Aorta (tissue), 5 donors: ENCODE data around the gene SENP3. TPM values are rescaled to one million over a fixed set of nuclear protein-coding genes. Genes with fewer than 3 reads are reported as not detected.

Experiments used
- ATAC-seq: fragments of 200-7000 bp; cut with Tn5 transposase; one replicate; pipeline ENCODE4 v1.9.1; 2022; ENCODE audit warnings: moderate library complexity; ENCODE audit not compliant: low FRiP score
- DNase-seq, 2 donors: peaks; one replicate each; pipeline ENCODE4 v3.0.0-alpha.2; 2020
- H3K27ac ChIP-seq, 2 donors: one replicate each; pipeline ENCODE4 v1.5.1; 2013; ENCODE audit warnings: low read length in 2 of 2, mild to moderate bottlenecking in 2 of 2, moderate library complexity in 2 of 2, control low read depth in 1 of 2, inconsistent platforms in 1 of 2, low read depth in 1 of 2
- H3K27me3 ChIP-seq, 2 donors: one replicate each; pipeline ENCODE4 v1.6.1; 2013; ENCODE audit warnings: control low read depth in 1 of 2, low read length in 1 of 2, mild to moderate bottlenecking in 1 of 2, moderate library complexity in 1 of 2; ENCODE audit not compliant: insufficient read depth in 2 of 2, control insufficient read depth in 1 of 2
- H3K36me3 ChIP-seq, 2 donors: one replicate each; pipeline ENCODE4 v1.6.1; 2013; ENCODE audit warnings: control low read depth in 1 of 2, low read length in 1 of 2, mild to moderate bottlenecking in 1 of 2; ENCODE audit not compliant: insufficient read depth in 2 of 2, control insufficient read depth in 1 of 2
- H3K4me1 ChIP-seq, 2 donors: one replicate each; pipeline ENCODE4 v1.6.1; 2013; ENCODE audit warnings: low read length in 2 of 2, control low read depth in 1 of 2, mild to moderate bottlenecking in 1 of 2, moderate library complexity in 1 of 2; ENCODE audit not compliant: insufficient read depth in 2 of 2, control insufficient read depth in 1 of 2
- H3K4me3 ChIP-seq, 2 donors: one replicate each; pipeline ENCODE4 v1.5.1; 2013; ENCODE audit warnings: low read length in 2 of 2, control low read depth in 1 of 2, mild to moderate bottlenecking in 1 of 2
- H3K9me3 ChIP-seq: one replicate; pipeline ENCODE4 v1.6.1; 2013; ENCODE audit warnings: mild to moderate bottlenecking, low read length; ENCODE audit not compliant: control insufficient read depth
- WGBS, 2 donors: extraction: QIAGEN DNeasy Blood & Tissue Kit; methylation state at CpG; one replicate each; pipeline ENCODE4 v1.1.7; 2013; 5-methylcytosine and 5-hydroxymethylcytosine counted together
- intact Hi-C, 2 donors: fragments of 100-400 bp; cut with DNase I; formaldehyde crosslinking; loops; one replicate each; pipeline versions ENCODE4 v1.14.2 to v1.15.0; 2022
- polyA plus RNA-seq, 2 donors: library from polyadenylated mRNA; stranded (reverse); fragments of 200-250 nt; gene quantifications; one replicate each; pipeline ENCODE4 v1.2.3, GENCODE V29; 2013
- total RNA-seq, 2 donors: library from RNA; stranded (reverse); fragmentation: NEBNext Ultra II Directional; extraction: Animal tissue kit (Norgen Biotek cat#: 25700); gene quantifications; one replicate each; pipeline ENCODE4 v1.2.1, GENCODE V29; 2021
- donor health status: healthy with polysubstance abuse.
- donor health status: Bipolar disorder and iron deficiency.
- donor health status: DM: no; HTN: no; CAD: no.
- donor health status: DM: no; HTN: no; CAD: no.
- donor health status: DM: yes; HTN: yes; CAD: no.

Gene SENP3
- total and polyA plus RNA-seq, 4 donors, result 36.2 to 75.1 (median 43.3) TPM

DNA sequence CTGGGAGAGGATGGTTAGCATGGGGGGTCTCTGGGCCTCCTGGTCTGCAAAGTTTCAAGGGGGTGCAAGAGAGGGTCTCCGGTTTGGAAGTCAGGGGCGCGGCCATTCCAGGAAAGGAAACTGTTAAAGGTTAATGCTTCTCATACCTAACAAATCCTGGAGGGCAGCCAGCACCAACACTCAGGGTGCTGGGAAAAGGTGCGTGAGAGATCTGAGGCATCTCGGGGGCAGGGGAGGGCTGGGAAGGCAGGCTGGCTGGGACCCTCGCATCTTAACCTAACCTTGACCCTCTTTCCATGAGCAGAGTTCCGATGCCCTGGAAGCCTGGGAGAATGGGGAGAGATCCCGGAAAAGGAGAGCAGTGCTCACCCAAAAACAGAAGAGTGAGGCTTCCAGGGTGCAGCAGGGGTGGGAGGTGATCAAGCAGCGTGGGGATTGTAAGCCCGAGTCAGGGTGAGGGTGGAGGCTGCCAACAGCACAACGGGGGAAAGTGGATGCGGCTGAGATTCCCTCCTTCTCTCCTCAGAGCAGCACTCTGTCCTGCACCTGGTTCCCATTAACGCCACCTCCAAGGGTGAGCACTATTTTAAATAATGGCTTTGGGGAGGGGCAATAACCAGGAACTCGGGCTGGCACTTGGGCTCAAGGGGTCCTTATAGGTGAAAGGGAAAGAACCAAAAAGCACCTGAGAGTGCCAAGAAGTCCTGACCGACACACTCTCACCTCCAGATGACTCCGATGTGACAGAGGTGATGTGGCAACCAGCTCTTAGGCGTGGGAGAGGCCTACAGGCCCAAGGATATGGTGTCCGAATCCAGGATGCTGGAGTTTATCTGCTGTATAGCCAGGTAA lies 2.2 kb upstream of the SENP3 start:
- intact Hi-C loops, result loop anchor here (1.0 to 10.0 kb wide), 4 partner anchors 43 to 207 kb away; partner anchors contain the start of genes KCTD11 (in 2 of the 2) and TMEM95 (in 1 of the 2)
- no peak for ATAC-seq

DNA sequence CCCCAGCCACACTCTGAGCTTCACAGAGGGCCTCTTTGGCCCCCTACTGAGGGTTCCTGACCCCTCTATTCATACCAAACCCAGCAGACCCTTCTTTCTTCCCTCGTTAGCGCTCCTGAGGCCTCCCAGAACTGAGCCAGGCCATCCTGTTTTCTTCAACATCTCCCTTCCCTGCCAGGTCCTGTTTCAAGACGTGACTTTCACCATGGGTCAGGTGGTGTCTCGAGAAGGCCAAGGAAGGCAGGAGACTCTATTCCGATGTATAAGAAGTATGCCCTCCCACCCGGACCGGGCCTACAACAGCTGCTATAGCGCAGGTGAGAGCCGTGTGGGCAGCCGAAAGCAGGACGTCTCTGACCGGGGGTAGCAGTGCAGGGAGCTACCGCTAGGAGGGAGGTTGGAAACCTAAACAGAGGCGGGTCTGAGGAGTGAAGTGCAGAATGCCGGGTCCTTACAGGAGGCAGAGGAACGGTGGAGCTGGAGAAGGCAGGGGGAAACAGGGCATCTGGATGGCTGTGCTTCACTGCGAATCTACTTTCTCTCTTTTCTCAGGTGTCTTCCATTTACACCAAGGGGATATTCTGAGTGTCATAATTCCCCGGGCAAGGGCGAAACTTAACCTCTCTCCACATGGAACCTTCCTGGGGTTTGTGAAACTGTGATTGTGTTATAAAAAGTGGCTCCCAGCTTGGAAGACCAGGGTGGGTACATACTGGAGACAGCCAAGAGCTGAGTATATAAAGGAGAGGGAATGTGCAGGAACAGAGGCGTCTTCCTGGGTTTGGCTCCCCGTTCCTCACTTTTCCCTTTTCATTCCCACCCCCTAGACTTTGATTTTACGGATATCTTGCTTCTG lies 1.3 kb upstream of the SENP3 start:
- H3K9me3 ChIP-seq, result no peaks in the 10 kb centered on the region
- intact Hi-C loops, result loop anchor here (1.0 to 10.0 kb wide), 2 partner anchors 46 to 206 kb away; partner anchors contain the start of genes KCTD11 (in 1 of the 2) and TMEM95 (in 1 of the 2)
- H3K36me3 ChIP-seq, result peaks cover 0 to 2% of the 10 kb centered on the region in 2 donors
- no peaks in the 10 kb centered on the region for H3K4me1 ChIP-seq
- DNase-seq, result peak; percentile 79 to 88
- peak; percentile 39 for ATAC-seq
- H3K27ac ChIP-seq, result peak overlapping the region in 1 of 2 donors; percentile 34
- WGBS, 2 donors, result 28 to 29% methylated on average over 22 of the region's 22 CpGs
- no peak overlapping the region for H3K4me3 ChIP-seq
- H3K27me3 ChIP-seq, result no peaks in the 10 kb centered on the region

More for the DNA sequence above, 2.2 kb upstream of the SENP3 start:
- DNase-seq, result no peak
- H3K27me3 ChIP-seq, result no peaks in the 10 kb centered on the region
- no peak overlapping the region for H3K4me3 ChIP-seq
- H3K27ac ChIP-seq, result peak overlapping the region in 1 of 2 donors; percentile 93
- no peaks in the 10 kb centered on the region for H3K4me1 ChIP-seq
- H3K36me3 ChIP-seq, result no peaks in the 10 kb centered on the region
- no peaks in the 10 kb centered on the region for H3K9me3 ChIP-seq
- 67 to 77% methylated on average over 18 of the region's 18 CpGs for WGBS, 2 donors

DNA sequence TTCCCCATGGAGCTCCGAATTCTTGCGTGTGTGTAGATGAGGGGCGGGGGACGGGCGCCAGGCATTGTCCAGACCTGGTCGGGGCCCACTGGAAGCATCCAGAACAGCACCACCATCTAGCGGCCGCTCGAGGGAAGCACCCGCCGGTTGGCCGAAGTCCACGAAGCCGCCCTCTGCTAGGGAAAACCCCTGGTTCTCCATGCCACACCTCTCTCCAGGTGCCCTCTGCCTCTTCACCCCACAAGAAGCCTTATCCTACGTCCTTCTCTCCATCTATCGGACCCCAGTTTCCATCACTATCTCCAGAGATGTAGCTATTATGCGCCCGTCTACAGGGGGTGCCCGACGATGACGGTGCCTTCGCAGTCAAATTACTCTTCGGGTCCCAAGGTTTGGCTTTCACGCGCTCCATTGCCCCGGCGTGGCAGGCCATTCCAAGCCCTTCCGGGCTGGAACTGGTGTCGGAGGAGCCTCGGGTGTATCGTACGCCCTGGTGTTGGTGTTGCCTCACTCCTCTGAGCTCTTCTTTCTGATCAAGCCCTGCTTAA lies 617 bp upstream of the SENP3 start:
- peak; percentile 94 to 97 for DNase-seq
- H3K36me3 ChIP-seq, result peaks cover 0 to 3% of the 10 kb centered on the region in 2 donors
- ATAC-seq, result peak; percentile 89
- H3K9me3 ChIP-seq, result no peaks in the 10 kb centered on the region
- WGBS, 2 donors, result 0% methylated on average over 32 of the region's 32 CpGs
- intact Hi-C loops, result loop anchor here (1.0 to 10.0 kb wide), 2 partner anchors 47 to 206 kb away; partner anchors contain the start of genes KCTD11 (in 1 of the 2) and TMEM95 (in 1 of the 2)
- peak overlapping the region; percentile 44 to 64 for H3K27ac ChIP-seq
- H3K4me3 ChIP-seq, result peak overlapping the region; percentile 68 to 77
- no peaks in the 10 kb centered on the region for H3K4me1 ChIP-seq
- H3K27me3 ChIP-seq, result no peaks in the 10 kb centered on the region

DNA sequence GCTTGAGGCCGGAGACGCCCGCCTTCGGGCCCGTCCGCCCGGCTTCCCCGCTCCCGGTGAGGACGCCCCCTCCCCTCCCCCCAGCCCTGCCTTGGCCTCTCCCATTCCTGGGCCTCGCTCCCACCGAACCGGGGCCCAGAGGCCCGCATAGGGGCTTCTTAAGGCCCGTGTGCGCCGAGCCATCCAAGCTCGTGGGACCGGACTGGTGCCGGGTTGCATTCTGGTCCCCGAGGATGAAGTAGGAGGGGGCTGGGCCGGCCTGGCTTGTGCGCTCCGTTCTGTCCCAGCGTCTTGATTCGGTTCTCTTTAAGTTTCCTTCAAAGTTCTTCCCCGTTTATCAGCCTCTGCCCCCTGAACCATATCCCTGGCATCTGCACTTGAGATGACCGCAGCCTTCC lies 488 bp downstream of the SENP3 start:
- WGBS, 2 donors, result 1% methylated on average over 18 to 28 of the region's 28 CpGs
- Histone ChIP-seq H3K36me3 (peaks cover 0 to 3% of the 10 kb centered on the region in 2 donors), H3K9me3 (no peaks in the 10 kb centered on the region), H3K27me3 (no peaks in the 10 kb centered on the region), H3K27ac (peak overlapping the region in 1 of 2 donors; percentile 71), H3K4me1 (no peaks in the 10 kb centered on the region), H3K4me3 (peak overlapping the region; percentile 74 to 77)
- no peak for ATAC-seq
- intact Hi-C loops, result loop anchor here in 1 of 2 donors (10.0 kb wide), 1 partner anchor 207 kb away; the partner anchor contains the start of genes KCTD11 and TMEM95
- DNase-seq, result no peak

DNA sequence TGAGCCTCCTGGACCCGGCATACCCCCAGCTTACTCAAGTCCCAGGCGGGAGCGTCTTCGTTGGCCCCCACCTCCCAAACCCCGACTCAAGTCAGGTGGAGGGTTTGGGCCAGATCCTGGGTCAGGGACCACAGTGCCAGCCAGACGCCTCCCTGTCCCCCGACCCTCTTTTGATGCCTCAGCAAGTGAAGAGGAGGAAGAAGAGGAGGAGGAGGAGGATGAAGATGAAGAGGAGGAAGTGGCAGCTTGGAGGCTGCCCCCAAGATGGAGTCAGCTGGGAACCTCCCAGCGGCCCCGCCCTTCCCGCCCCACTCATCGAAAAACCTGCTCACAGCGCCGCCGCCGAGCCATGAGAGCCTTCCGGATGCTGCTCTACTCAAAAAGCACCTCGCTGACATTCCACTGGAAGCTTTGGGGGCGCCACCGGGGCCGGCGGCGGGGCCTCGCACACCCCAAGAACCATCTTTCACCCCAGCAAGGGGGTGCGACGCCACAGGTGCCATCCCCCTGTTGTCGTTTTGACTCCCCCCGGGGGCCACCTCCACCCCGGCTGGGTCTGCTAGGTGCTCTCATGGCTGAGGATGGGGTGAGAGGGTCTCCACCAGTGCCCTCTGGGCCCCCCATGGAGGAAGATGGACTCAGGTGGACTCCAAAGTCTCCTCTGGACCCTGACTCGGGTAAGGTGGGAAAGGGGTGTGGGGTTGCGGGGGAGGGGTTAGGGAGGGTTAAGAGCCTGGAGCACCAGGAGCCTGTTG lies 1.6 kb downstream of the SENP3 start:
- DNase-seq (no peak), ATAC-seq (no peak)
- Histone ChIP-seq H3K4me1 (no peaks in the 10 kb centered on the region), H3K4me3 (no peak overlapping the region), H3K9me3 (no peaks in the 10 kb centered on the region), H3K36me3 (peaks cover 0 to 6% of the 10 kb centered on the region in 2 donors), H3K27ac (no peak overlapping the region), H3K27me3 (no peaks in the 10 kb centered on the region)
- WGBS, 2 donors, result 88 to 91% methylated on average over 30 of the region's 30 CpGs
- intact Hi-C loops, result loop anchor here in 1 of 2 donors (10.0 kb wide), 1 partner anchor 208 kb away; the partner anchor contains the start of genes KCTD11 and TMEM95

DNA sequence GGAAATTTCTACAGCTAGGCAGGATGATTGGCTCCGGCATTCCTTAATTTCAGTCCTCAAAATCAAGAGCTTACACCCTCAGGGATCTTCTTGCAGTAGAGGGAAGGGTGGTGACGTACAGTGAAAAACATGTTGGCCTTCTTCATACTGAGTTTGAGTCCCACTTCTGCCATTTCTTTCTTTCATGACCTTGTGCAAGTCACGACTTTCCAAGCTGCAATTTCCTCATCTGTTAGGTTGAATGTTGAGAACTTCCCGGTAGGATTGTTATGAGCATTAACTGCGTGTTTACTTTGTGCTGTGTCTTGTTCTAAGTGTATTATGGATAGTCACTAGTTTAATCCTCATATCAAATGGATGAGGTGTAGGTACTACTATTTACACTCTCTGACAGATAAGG lies 7.9 kb downstream of the SENP3 start:
- Histone ChIP-seq H3K4me1 (no peaks in the 10 kb centered on the region), H3K27me3 (no peaks in the 10 kb centered on the region), H3K27ac (no peak overlapping the region), H3K4me3 (no peak overlapping the region), H3K36me3 (peaks cover 0 to 9% of the 10 kb centered on the region in 2 donors), H3K9me3 (no peaks in the 10 kb centered on the region)
- no peak for ATAC-seq
- no peak for DNase-seq
- WGBS, 2 donors, result 82 to 83% methylated on average over 5 of the region's 5 CpGs
- intact Hi-C loops, result loop anchor here in 1 of 2 donors (10.0 kb wide), 1 partner anchor 215 kb away; the partner anchor contains the start of genes KCTD11 and TMEM95

DNA sequence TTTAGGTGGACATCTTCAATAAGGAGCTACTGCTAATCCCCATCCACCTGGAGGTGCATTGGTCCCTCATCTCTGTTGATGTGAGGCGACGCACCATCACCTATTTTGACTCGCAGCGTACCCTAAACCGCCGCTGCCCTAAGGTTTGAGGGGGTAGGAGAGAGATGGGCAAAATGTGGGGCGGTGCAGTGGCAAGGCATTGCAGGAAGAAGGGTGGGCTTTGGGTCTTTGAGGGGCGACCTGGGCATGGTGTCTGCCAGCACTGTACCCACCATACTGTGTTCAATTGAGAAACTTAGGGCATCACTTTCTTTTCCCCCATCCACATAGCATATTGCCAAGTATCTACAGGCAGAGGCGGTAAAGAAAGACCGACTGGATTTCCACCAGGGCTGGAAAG lies 8.6 kb downstream of the SENP3 start:
- intact Hi-C loops, result loop anchor here in 1 of 2 donors (5.0 kb wide), 2 partner anchors 117 to 582 kb away; partner anchors contain the start of genes PER1, TP53 and WRAP53
- peaks cover 0 to 15% of the 10 kb centered on the region in 2 donors for H3K36me3 ChIP-seq
- DNase-seq, result no peak
- no peak overlapping the region for H3K27ac ChIP-seq
- no peak overlapping the region for H3K4me3 ChIP-seq
- 91 to 93% methylated on average over 10 of the region's 10 CpGs for WGBS, 2 donors
- H3K4me1 ChIP-seq, result no peaks in the 10 kb centered on the region
- H3K27me3 ChIP-seq, result no peaks in the 10 kb centered on the region
- ATAC-seq, result no peak
- H3K9me3 ChIP-seq, result no peaks in the 10 kb centered on the region
